HEK293 (cell line): ENCODE results near the gene GRID2.

Experiments used
- CTCF ChIA-PET: fragments of 350-600 bp; formaldehyde crosslinking; extraction: SDS; loops from one replicate; lab custom pipeline; 2021; ENCODE audit warnings: antibody characterized with exemption; lab: Yijun Ruan, JAX
- POLR2A ChIA-PET: fragments of 300-600 bp; formaldehyde crosslinking; extraction: SDS; loops from one replicate; lab custom pipeline; 2020; ENCODE audit warnings: antibody characterized with exemption, inconsistent platforms; lab: Yijun Ruan, JAX
- H3K27ac ChIP-seq: fragments of 200-500 bp; sonication (Bioruptor generic); 2 replicates; pipeline ENCODE4 v1.5.1; 2014; ENCODE audit warnings: low read depth, low read length, control low read depth, inconsistent platforms; ENCODE audit errors: extremely low read depth
- H3K36me3 ChIP-seq, 2 experiments: fragments of 200-500 bp in 1 of 2; sonication (Bioruptor generic) in 1 of 2; 1 replicate in 1 of 2; 2 replicates in 1 of 2; pipeline ENCODE4 v1.5.1; 2014 to 2017; ENCODE audit warnings: inconsistent platforms in 2 of 2, low read length in 2 of 2; ENCODE audit not compliant: control insufficient read depth in 2 of 2, insufficient read depth in 1 of 2
- H3K4me1 ChIP-seq: fragments of 200-500 bp; sonication (Bioruptor generic); 2 replicates; pipeline ENCODE4 v1.5.1; 2014; ENCODE audit warnings: mild to moderate bottlenecking, low read length, inconsistent platforms; ENCODE audit not compliant: control insufficient read depth, insufficient read depth
- H3K4me3 ChIP-seq: 2 replicates; pipeline ENCODE4 v1.5.1; 2011; ENCODE audit warnings: low read depth, mild to moderate bottlenecking, control low read depth, low read length, moderate library complexity
- H3K9me3 ChIP-seq: fragments of 200-500 bp; sonication (Bioruptor generic); 2 replicates; pipeline ENCODE4 v1.5.1; 2014; ENCODE audit warnings: low read depth, low read length, inconsistent platforms; ENCODE audit not compliant: control insufficient read depth, insufficient read depth
- GLIS2 ChIP-seq: fragments of 450-650 bp; formaldehyde crosslinking; IDR thresholded peaks from 2 replicates; pipeline ENCODE4 v1.5.1; 2016; ENCODE audit warnings: missing biosample characterization, missing genetic modification characterization
- SCRT2 ChIP-seq: fragments of 450-650 bp; formaldehyde crosslinking; IDR thresholded peaks from 2 replicates; pipeline ENCODE4 v1.5.1; 2016; ENCODE audit warnings: missing biosample characterization, missing genetic modification characterization
- SP7 ChIP-seq: fragments of 450-650 bp; formaldehyde crosslinking; IDR thresholded peaks from 2 replicates; pipeline ENCODE4 v1.5.1; 2016; ENCODE audit warnings: missing biosample characterization, missing genetic modification characterization
- TCF7L2 ChIP-seq: IDR thresholded peaks from 2 replicates; pipeline ENCODE4 v1.6.1; 2011; ENCODE audit warnings: low read depth, mild to moderate bottlenecking, inconsistent platforms, low read length, moderate library complexity, borderline replicate concordance
- TRIM28 ChIP-seq: IDR thresholded peaks from 2 replicates; pipeline ENCODE4 v1.6.1; 2011; ENCODE audit warnings: low read length, control low read depth, borderline replicate concordance
- WT1 ChIP-seq: fragments of 450-650 bp; formaldehyde crosslinking; IDR thresholded peaks from 2 replicates; pipeline ENCODE4 v1.5.1; 2016; ENCODE audit warnings: missing biosample characterization, missing genetic modification characterization
- ZBTB21 ChIP-seq: fragments of 450-650 bp; formaldehyde crosslinking; IDR thresholded peaks from 2 replicates; pipeline ENCODE4 v1.5.1; 2017; ENCODE audit warnings: missing biosample characterization, missing genetic modification characterization
- ZBTB8A ChIP-seq: fragments of 450-650 bp; formaldehyde crosslinking; IDR thresholded peaks from 2 replicates; pipeline ENCODE4 v1.5.1; 2016; ENCODE audit warnings: missing biosample characterization, missing genetic modification characterization
- ZFP41 ChIP-seq: fragments of 450-650 bp; formaldehyde crosslinking; IDR thresholded peaks from 2 replicates; pipeline ENCODE4 v1.5.1; 2016; ENCODE audit warnings: missing biosample characterization, missing genetic modification characterization, borderline replicate concordance
- ZNF10 ChIP-seq: fragments of 450-650 bp; formaldehyde crosslinking; IDR thresholded peaks from 2 replicates; pipeline ENCODE4 v1.5.1; 2017; ENCODE audit warnings: missing biosample characterization, missing genetic modification characterization
- ZNF24 ChIP-seq: fragments of 450-650 bp; formaldehyde crosslinking; IDR thresholded peaks from 2 replicates; pipeline ENCODE4 v1.5.1; 2016; ENCODE audit warnings: missing biosample characterization, missing genetic modification characterization
- ZNF354C ChIP-seq: fragments of 450-650 bp; formaldehyde crosslinking; IDR thresholded peaks from 2 replicates; pipeline ENCODE4 v1.5.1; 2016; ENCODE audit warnings: missing biosample characterization, missing genetic modification characterization, low read depth, borderline replicate concordance
- ZNF529 ChIP-seq: fragments of 450-650 bp; formaldehyde crosslinking; IDR thresholded peaks from 2 replicates; pipeline ENCODE4 v1.5.1; 2017; ENCODE audit warnings: missing genetic modification characterization, missing biosample characterization; ENCODE audit not compliant: insufficient replicate concordance
- ZNF548 ChIP-seq: fragments of 450-650 bp; formaldehyde crosslinking; IDR thresholded peaks from 2 replicates; pipeline ENCODE4 v1.5.1; 2016; ENCODE audit warnings: missing biosample characterization, missing genetic modification characterization
- ZNF626 ChIP-seq: fragments of 450-650 bp; sonication (Bioruptor Pico); formaldehyde crosslinking; IDR thresholded peaks from 2 replicates; pipeline ENCODE4 v1.5.1; 2018; ENCODE audit warnings: missing biosample characterization, missing genetic modification characterization, inconsistent platforms
- ZNF654 ChIP-seq: fragments of 450-650 bp; formaldehyde crosslinking; IDR thresholded peaks from 2 replicates; pipeline ENCODE4 v1.5.1; 2016; ENCODE audit warnings: low read depth, missing biosample characterization, missing genetic modification characterization
- ZNF660 ChIP-seq: fragments of 450-650 bp; IDR thresholded peaks from 2 replicates; pipeline ENCODE4 v1.5.1; 2018; ENCODE audit warnings: missing biosample characterization, mild to moderate bottlenecking, missing genetic modification characterization
- ZNF701 ChIP-seq: fragments of 450-650 bp; formaldehyde crosslinking; IDR thresholded peaks from 2 replicates; pipeline ENCODE4 v1.5.1; 2016; ENCODE audit warnings: missing biosample characterization, missing genetic modification characterization
- ZNF777 ChIP-seq: fragments of 450-650 bp; formaldehyde crosslinking; IDR thresholded peaks from 2 replicates; pipeline ENCODE4 v1.5.1; 2017; ENCODE audit warnings: missing biosample characterization, missing genetic modification characterization, borderline replicate concordance
- ZXDB ChIP-seq: fragments of 450-650 bp; formaldehyde crosslinking; IDR thresholded peaks from 2 replicates; pipeline ENCODE4 v1.5.1; 2016; ENCODE audit warnings: missing biosample characterization, missing genetic modification characterization
- TF ChIP-seq, protein P1 (sequence below): fragments of 450-650 bp; IDR thresholded peaks from 2 replicates; pipeline ENCODE4 v1.5.1; 2018; ENCODE audit warnings: missing biosample characterization, mild to moderate bottlenecking, missing genetic modification characterization
- TF ChIP-seq, protein P2 (sequence below): sonication (generic); formaldehyde crosslinking; IDR thresholded peaks from 2 replicates; pipeline ENCODE4 v1.8.1; 2022; ENCODE audit warnings: mild to moderate bottlenecking, moderate library complexity, missing genetic modification reagents
- TF ChIP-seq, protein P3 (sequence below): fragments of 450-650 bp; formaldehyde crosslinking; IDR thresholded peaks from 2 replicates; pipeline ENCODE4 v1.5.1; 2016; ENCODE audit warnings: missing biosample characterization, missing genetic modification characterization

Gene GRID2

DNA sequence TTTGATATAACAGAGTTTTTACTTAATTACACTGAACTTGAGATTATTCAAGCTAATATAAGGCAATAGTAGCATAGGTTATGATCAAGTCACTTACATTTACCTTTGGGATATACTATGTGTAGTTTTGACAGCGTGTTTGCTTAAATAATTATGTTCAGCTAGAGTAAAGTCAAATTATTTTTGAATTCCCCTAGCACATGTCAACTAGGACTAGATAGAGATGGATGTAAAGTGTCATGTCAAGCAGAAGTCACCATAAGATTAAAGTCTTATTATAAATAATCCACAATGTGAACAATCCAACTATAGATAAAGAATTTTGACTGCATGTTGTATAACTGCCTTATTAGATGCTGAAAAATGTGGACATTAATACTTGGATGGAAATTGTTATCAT is 665.2 kb downstream of the GRID2 start (continued):
- TF ChIP-seq ZXDB (tag by site-specific recombination), result no peak
- no peak for TF ChIP-seq ZNF701
- no peak for TF ChIP-seq ZBTB21 (tag by site-specific recombination)
- no peak for TF ChIP-seq ZFP41
- TF ChIP-seq ZNF10, result no peak
- no peak for TF ChIP-seq GLIS2 (tag by site-specific recombination)
- no peak for TF ChIP-seq TCF7L2
- TF ChIP-seq, protein P1, sequence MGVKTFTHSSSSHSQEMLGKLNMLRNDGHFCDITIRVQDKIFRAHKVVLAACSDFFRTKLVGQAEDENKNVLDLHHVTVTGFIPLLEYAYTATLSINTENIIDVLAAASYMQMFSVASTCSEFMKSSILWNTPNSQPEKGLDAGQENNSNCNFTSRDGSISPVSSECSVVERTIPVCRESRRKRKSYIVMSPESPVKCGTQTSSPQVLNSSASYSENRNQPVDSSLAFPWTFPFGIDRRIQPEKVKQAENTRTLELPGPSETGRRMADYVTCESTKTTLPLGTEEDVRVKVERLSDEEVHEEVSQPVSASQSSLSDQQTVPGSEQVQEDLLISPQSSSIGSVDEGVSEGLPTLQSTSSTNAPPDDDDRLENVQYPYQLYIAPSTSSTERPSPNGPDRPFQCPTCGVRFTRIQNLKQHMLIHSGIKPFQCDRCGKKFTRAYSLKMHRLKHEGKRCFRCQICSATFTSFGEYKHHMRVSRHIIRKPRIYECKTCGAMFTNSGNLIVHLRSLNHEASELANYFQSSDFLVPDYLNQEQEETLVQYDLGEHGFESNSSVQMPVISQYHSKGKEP, result no peak
- TF ChIP-seq ZNF660 (tag by site-specific recombination), result no peak
- TF ChIP-seq TRIM28, result no peak

DNA sequence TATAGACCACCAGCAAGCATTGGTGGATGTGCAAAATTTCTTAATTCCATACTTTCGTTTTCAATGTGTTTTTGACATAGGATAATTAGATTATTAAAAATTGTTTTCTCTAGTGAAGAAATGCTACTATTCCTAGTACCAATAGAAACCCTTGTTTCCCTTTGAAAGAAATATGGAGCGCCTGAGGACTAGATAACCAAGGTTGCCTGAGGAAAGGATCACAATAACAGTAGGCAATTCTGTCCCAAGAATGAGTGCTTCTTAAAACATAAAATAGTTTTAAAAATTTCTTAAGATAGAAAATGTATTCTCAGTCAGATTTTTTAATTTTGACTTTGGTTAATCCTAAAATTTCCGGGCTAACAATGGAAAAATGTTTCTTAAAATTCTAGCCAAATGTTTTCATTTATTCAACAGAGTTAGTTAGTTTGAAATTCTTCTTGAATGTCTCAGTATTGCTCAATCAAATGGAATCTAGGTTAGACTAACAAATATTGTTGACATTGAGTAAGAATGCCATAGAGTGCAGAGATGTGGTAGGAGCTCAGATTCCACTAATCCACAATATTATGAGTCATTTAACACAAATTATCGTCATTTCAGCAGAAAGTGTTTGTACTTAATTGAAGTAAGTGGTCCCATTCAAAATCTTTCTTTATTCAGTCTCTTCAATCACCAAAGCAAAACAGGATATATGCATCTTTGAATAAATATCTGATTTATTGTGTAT is 666.0 kb downstream of the GRID2 start:
- H3K27ac ChIP-seq, result no peak overlapping the region
- no peaks in the 10 kb centered on the region for H3K36me3 ChIP-seq
- no peaks in the 10 kb centered on the region for H3K4me1 ChIP-seq
- TF ChIP-seq ZNF354C (tag by site-specific recombination), result no peak
- no peak for TF ChIP-seq SP7 (tag by site-specific recombination)
- TF ChIP-seq, protein P2, sequence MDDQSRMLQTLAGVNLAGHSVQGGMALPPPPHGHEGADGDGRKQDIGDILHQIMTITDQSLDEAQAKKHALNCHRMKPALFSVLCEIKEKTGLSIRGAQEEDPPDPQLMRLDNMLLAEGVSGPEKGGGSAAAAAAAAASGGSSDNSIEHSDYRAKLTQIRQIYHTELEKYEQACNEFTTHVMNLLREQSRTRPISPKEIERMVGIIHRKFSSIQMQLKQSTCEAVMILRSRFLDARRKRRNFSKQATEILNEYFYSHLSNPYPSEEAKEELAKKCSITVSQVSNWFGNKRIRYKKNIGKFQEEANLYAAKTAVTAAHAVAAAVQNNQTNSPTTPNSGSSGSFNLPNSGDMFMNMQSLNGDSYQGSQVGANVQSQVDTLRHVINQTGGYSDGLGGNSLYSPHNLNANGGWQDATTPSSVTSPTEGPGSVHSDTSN (CRISPR knock-in tag), result no peak
- no peak for TF ChIP-seq ZNF626 (tag by site-specific recombination)
- TF ChIP-seq WT1 (tag by site-specific recombination), result no peak
- TF ChIP-seq, protein P3, sequence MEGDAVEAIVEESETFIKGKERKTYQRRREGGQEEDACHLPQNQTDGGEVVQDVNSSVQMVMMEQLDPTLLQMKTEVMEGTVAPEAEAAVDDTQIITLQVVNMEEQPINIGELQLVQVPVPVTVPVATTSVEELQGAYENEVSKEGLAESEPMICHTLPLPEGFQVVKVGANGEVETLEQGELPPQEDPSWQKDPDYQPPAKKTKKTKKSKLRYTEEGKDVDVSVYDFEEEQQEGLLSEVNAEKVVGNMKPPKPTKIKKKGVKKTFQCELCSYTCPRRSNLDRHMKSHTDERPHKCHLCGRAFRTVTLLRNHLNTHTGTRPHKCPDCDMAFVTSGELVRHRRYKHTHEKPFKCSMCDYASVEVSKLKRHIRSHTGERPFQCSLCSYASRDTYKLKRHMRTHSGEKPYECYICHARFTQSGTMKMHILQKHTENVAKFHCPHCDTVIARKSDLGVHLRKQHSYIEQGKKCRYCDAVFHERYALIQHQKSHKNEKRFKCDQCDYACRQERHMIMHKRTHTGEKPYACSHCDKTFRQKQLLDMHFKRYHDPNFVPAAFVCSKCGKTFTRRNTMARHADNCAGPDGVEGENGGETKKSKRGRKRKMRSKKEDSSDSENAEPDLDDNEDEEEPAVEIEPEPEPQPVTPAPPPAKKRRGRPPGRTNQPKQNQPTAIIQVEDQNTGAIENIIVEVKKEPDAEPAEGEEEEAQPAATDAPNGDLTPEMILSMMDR (tag by site-specific recombination), result no peak
- no peak for TF ChIP-seq ZNF777 (tag by site-specific recombination)
- no peak for TF ChIP-seq SCRT2 (tag by site-specific recombination)
- TF ChIP-seq ZNF654 (tag by site-specific recombination), result no peak
- no peak for TF ChIP-seq ZBTB8A (tag by site-specific recombination)
- TF ChIP-seq ZNF548, result no peak
- TF ChIP-seq ZNF24 (tag by site-specific recombination), result no peak
- no peak for TF ChIP-seq ZNF529
- no peak overlapping the region for H3K4me3 ChIP-seq
- no peaks in the 10 kb centered on the region for H3K9me3 ChIP-seq
- CTCF ChIA-PET, result no interaction called here
- POLR2A ChIA-PET, result no interaction called here
